H1 (cell line): ENCODE data around the gene HABP2. TPM values are rescaled to one million over a fixed set of nuclear protein-coding genes. Genes with fewer than 3 reads are reported as not detected.

ENCODE experiments used
- CTCF ChIA-PET: fragments of 300-600 bp; sonication (Branson Sonifier 250); formaldehyde crosslinking; loops from one replicate; lab custom pipeline; 2021; ENCODE audit not compliant: partially characterized antibody; lab: Charles Lee
- POLR2A ChIA-PET: fragments of 300-600 bp; sonication (Branson Sonifier 250); formaldehyde crosslinking; loops from one replicate; lab custom pipeline; 2021; ENCODE audit warnings: inconsistent platforms; ENCODE audit not compliant: partially characterized antibody; lab: Charles Lee
- DNase-seq, 2 experiments: peaks; one replicate each; pipeline versions ENCODE4 v3.0.0 to v3.0.0-alpha.2; 2010 to 2022; ENCODE audit warnings: low spot score in 2 of 2, low read depth in 1 of 2, mixed read lengths in 1 of 2
- FAIRE-seq: peaks from 2 replicates; lab custom pipeline; 2011; peaks lifted over from hg19 to GRCh38; lab: Jason Lieb, UNC
- H2AFZ ChIP-seq: 2 replicates; pipeline ENCODE4 v1.8.1; 2012; ENCODE audit warnings: low read length, inconsistent platforms
- H2AK5ac ChIP-seq: 2 replicates; pipeline ENCODE4 v1.6.1; 2013; ENCODE audit warnings: low read depth, low read length
- H2BK120ac ChIP-seq: replicated peaks from 2 replicates; pipeline ENCODE3; 2013; ENCODE audit warnings: low read depth, low read length, inconsistent platforms
- H2BK12ac ChIP-seq: 2 replicates; pipeline ENCODE4 v1.6.1; 2013; ENCODE audit warnings: low read depth, low read length
- H2BK15ac ChIP-seq: 2 replicates; pipeline ENCODE4 v1.6.1; 2013; ENCODE audit warnings: low read length
- H2BK20ac ChIP-seq: 2 replicates; pipeline ENCODE4 v1.6.1; 2013; ENCODE audit warnings: low read length
- H2BK5ac ChIP-seq: 2 replicates; pipeline ENCODE4 v1.6.1; 2013; ENCODE audit warnings: low read depth, low read length
- H3K14ac ChIP-seq: 2 replicates; pipeline ENCODE4 v1.6.1; 2013; ENCODE audit warnings: inconsistent platforms; ENCODE audit not compliant: insufficient read length
- H3K18ac ChIP-seq: 2 replicates; pipeline ENCODE4 v1.6.1; 2013; ENCODE audit warnings: low read length; ENCODE audit errors: extremely low read depth
- H3K23ac ChIP-seq: 2 replicates; pipeline ENCODE4 v1.6.1; 2013; ENCODE audit warnings: inconsistent platforms; ENCODE audit not compliant: insufficient read length
- H3K23me2 ChIP-seq: 2 replicates; pipeline ENCODE4 v1.6.1; 2013; ENCODE audit warnings: low read depth, low read length
- H3K27ac ChIP-seq: 2 replicates; pipeline ENCODE4 v1.6.1; 2011; ENCODE audit warnings: low read depth, low read length, inconsistent platforms
- H3K27me3 ChIP-seq, 4 experiments: replicated peaks in 1 of 4; 1 replicate in 1 of 4; 2 replicates in 3 of 4; pipeline versions ENCODE4 v1.6.1 to v1.8.1; 2011 to 2013; ENCODE audit warnings: low read length in 3 of 4, mild to moderate bottlenecking in 3 of 4, inconsistent platforms in 2 of 4, mixed read lengths in 2 of 4, moderate library complexity in 1 of 4; ENCODE audit not compliant: control insufficient read depth in 3 of 4, insufficient read depth in 3 of 4; ENCODE audit errors: extremely low read depth in 1 of 4
- H3K36me3 ChIP-seq, 4 experiments: 2 replicates each; pipeline versions ENCODE4 v1.6.1 to v1.8.1; 2011 to 2013; ENCODE audit warnings: mild to moderate bottlenecking in 4 of 4, low read length in 3 of 4, moderate library complexity in 2 of 4, control low read depth in 1 of 4, inconsistent platforms in 1 of 4; ENCODE audit not compliant: insufficient read depth in 4 of 4, control insufficient read depth in 2 of 4
- H3K4ac ChIP-seq: replicated peaks from 2 replicates; pipeline ENCODE3; 2013; ENCODE audit warnings: low read length, low read depth, mixed read lengths, inconsistent platforms; ENCODE audit not compliant: insufficient read length
- H3K4me1 ChIP-seq, 4 experiments: replicated peaks in 1 of 4; 1 replicate in 1 of 4; 2 replicates in 3 of 4; pipeline versions ENCODE4 v1.6.1 to v1.8.1; 2011 to 2013; ENCODE audit warnings: low read length in 3 of 4, inconsistent platforms in 2 of 4, mixed read lengths in 1 of 4; ENCODE audit not compliant: insufficient read depth in 4 of 4, control insufficient read depth in 3 of 4
- H3K4me2 ChIP-seq, 2 experiments: 2 replicates each; pipeline versions ENCODE4 v1.6.1 to v1.8.1; 2011 to 2013; ENCODE audit warnings: low read depth in 2 of 2, low read length in 2 of 2, control low read depth in 1 of 2, inconsistent platforms in 1 of 2, mild to moderate bottlenecking in 1 of 2; ENCODE audit not compliant: insufficient read depth in 1 of 2
- H3K4me3 ChIP-seq, 4 experiments: fragments of 200-600, 300-600 bp in 1 of 4; sonication (generic), shearing (Covaris generic), sonication (Bioruptor Twin) in 1 of 4; 2 replicates each; pipeline versions ENCODE4 v1.5.1 to v1.8.1; 2011 to 2016; ENCODE audit warnings: low read length in 4 of 4, low read depth in 3 of 4, control low read depth in 2 of 4, inconsistent platforms in 2 of 4, mild to moderate bottlenecking in 2 of 4, mixed read lengths in 1 of 4, moderate library complexity in 1 of 4; ENCODE audit not compliant: insufficient read depth in 2 of 4; ENCODE audit errors: extremely low read depth in 1 of 4
- H3K56ac ChIP-seq: replicated peaks from 2 replicates; pipeline ENCODE3; 2013; ENCODE audit warnings: low read depth, mild to moderate bottlenecking, mixed read lengths, low read length, inconsistent platforms; ENCODE audit not compliant: insufficient read length
- H3K79me1 ChIP-seq: 2 replicates; pipeline ENCODE4 v1.6.1; 2013; ENCODE audit warnings: low read depth, low read length, control low read depth
- H3K79me2 ChIP-seq, 2 experiments: 2 replicates each; pipeline versions ENCODE4 v1.6.1 to v1.8.1; 2012 to 2013; ENCODE audit warnings: low read length in 2 of 2, mild to moderate bottlenecking in 2 of 2, inconsistent platforms in 1 of 2; ENCODE audit not compliant: insufficient read depth in 2 of 2, control insufficient read depth in 1 of 2
- H3K9ac ChIP-seq, 4 experiments: replicated peaks in 1 of 4; 1 replicate in 1 of 4; 2 replicates in 3 of 4; pipeline versions ENCODE4 v1.6.1 to v1.8.1; 2011 to 2013; ENCODE audit warnings: low read depth in 3 of 4, low read length in 3 of 4, control low read depth in 2 of 4, mild to moderate bottlenecking in 2 of 4, moderate library complexity in 2 of 4, inconsistent platforms in 1 of 4; ENCODE audit errors: extremely low read depth in 1 of 4
- H3K9me3 ChIP-seq, 2 experiments: 2 replicates each; pipeline versions ENCODE4 v1.6.1 to v1.8.1; 2012 to 2013; ENCODE audit warnings: mild to moderate bottlenecking in 2 of 2, moderate library complexity in 2 of 2, control low read depth in 1 of 2, inconsistent platforms in 1 of 2, low read depth in 1 of 2, low read length in 1 of 2, mixed read lengths in 1 of 2; ENCODE audit not compliant: insufficient read depth in 2 of 2
- H4K20me1 ChIP-seq, 2 experiments: replicated peaks in 1 of 2; 2 replicates each; pipeline versions ENCODE3 to v1.8.1; 2011 to 2013; ENCODE audit warnings: inconsistent platforms in 2 of 2, low read length in 2 of 2, mild to moderate bottlenecking in 1 of 2; ENCODE audit not compliant: insufficient read depth in 2 of 2, control insufficient read depth in 1 of 2
- H4K5ac ChIP-seq: 2 replicates; pipeline ENCODE4 v1.6.1; 2013; ENCODE audit warnings: low read length, low read depth, mixed read lengths, inconsistent platforms; ENCODE audit not compliant: insufficient read length
- H4K8ac ChIP-seq: 2 replicates; pipeline ENCODE4 v1.8.0; 2013; ENCODE audit warnings: mild to moderate bottlenecking, moderate library complexity, low read length, inconsistent platforms; ENCODE audit not compliant: insufficient read depth; ENCODE audit errors: extremely low read depth
- H4K91ac ChIP-seq: replicated peaks from 2 replicates; pipeline ENCODE3; 2013; ENCODE audit warnings: low read length, mixed read lengths, inconsistent platforms; ENCODE audit not compliant: insufficient read length
- BRCA1 ChIP-seq: IDR thresholded peaks from 2 replicates; pipeline ENCODE4 v1.6.1; 2012; ENCODE audit warnings: low read depth, low read length, improper control_type of control experiment
- PHF8 ChIP-seq: fragments of 200-600 bp; sonication (generic); conservative IDR thresholded peaks from 2 replicates; pipeline ENCODE4 v1.7.1; 2012; ENCODE audit warnings: low read depth, mild to moderate bottlenecking, inconsistent platforms, low read length, moderate library complexity
- SIX5 ChIP-seq: IDR thresholded peaks from 2 replicates; pipeline ENCODE4 v1.6.1; 2011; ENCODE audit warnings: mild to moderate bottlenecking, low read depth, low read length
- SUZ12 ChIP-seq: fragments of 200-600 bp; sonication (generic); IDR thresholded peaks from 2 replicates; pipeline ENCODE4 v1.6.1; 2012; ENCODE audit warnings: mild to moderate bottlenecking, inconsistent platforms, low read length, moderate library complexity, mixed read lengths
- WGBS, 2 experiments: shearing (Covaris generic) in 1 of 2; methylation state at CpG; one replicate each; pipeline versions ENCODE4 v1.1.6 to v1.1.7; 2013 to 2015; ENCODE audit warnings: low lambda C conversion rate in 2 of 2, mixed read lengths in 2 of 2, inconsistent platforms in 1 of 2, low coverage in 1 of 2, missing lambda C conversion rate in 1 of 2; ENCODE audit not compliant: insufficient replicate concordance in 2 of 2, insufficient coverage in 1 of 2, insufficient read length in 1 of 2; ENCODE audit errors: extremely low coverage in 1 of 2, missing lambda C conversion rate in 1 of 2; 5-methylcytosine and 5-hydroxymethylcytosine counted together
- polyA plus RNA-seq, 7 experiments: library from polyadenylated mRNA; depleted of rRNA in 3 of 7; stranded (reverse) in 5 of 7; unstranded in 2 of 7; fragments of >200 nt in 5 of 7; fragments of 200-250 nt in 2 of 7; gene quantifications; 1 replicate in 5 of 7; 2 replicates in 1 of 7; 4 replicates in 1 of 7; pipeline versions ENCODE4 v1.2.1 to v1.2.3, GENCODE V29; 2011 to 2013; ENCODE audit warnings: missing spikeins in 2 of 7, mixed read lengths in 2 of 7
- total RNA-seq: library from RNA; stranded (reverse); fragmentation: NEBNext Ultra II Directional; extraction: Animal tissue kit (Norgen Biotek cat#: 25700); gene quantifications from 2 replicates; pipeline ENCODE4 v1.2.1, GENCODE V29; 2021

HABP2 gene
- total and polyA plus RNA-seq, 2 of the 8 experiments (the other 6 are each of a cell fraction or from before 2014, with no cell fraction given) = not detected

- no peak overlapping the region for H3K56ac ChIP-seq
- H2BK15ac ChIP-seq = no peak overlapping the region
- H4K91ac ChIP-seq = no peak overlapping the region
- peak overlapping the region; percentile 60 to 66 for H3K4me2 ChIP-seq
- H3K27me3 ChIP-seq = peaks cover 0 to 9% (median under 1%) of the 10 kb centered on the region in 4 experiments; a peak in 3 of 7 replicates
- H3K23ac ChIP-seq = no peak overlapping the region
- no peak overlapping the region for H2AK5ac ChIP-seq
- no peak overlapping the region for H2BK120ac ChIP-seq
- no peak overlapping the region for H4K8ac ChIP-seq
- peaks cover 3% of the 10 kb centered on the region; the same call in 1 of the 2 replicates for H3K23me2 ChIP-seq
- H3K4ac ChIP-seq = no peak overlapping the region
- no peaks in the 10 kb centered on the region for H3K36me3 ChIP-seq
- TF ChIP-seq PHF8 (no peak), SIX5 (no peak), SUZ12 (no peak), BRCA1 (no peak)
- TF ChIP-seq, all 59 proteins: peak for 0
- 8% methylated on average over 7 of the region's 7 CpGs; no CpG with 5 or more reads in 1 of the 2 experiments for WGBS, 2 experiments
- no peaks in the 10 kb centered on the region for H3K79me1 ChIP-seq
- H3K4me1 ChIP-seq = peaks cover 2 to 35% (median 30%) of the 10 kb centered on the region in 4 experiments
- peak; percentile 21 to 58 for DNase-seq
- H3K79me2 ChIP-seq = no peaks in the 10 kb centered on the region
- CTCF ChIA-PET = interaction anchor here (0.7 to 4.3 kb wide), 21 partner anchors 9 to 310 kb away, joined by 3 to 47 read pairs (median 6); no protein-coding TSS in a partner anchor
- no peak overlapping the region for H4K5ac ChIP-seq
- peak; percentile 55 for FAIRE-seq
- H2BK20ac ChIP-seq = no peak overlapping the region
- H2BK12ac ChIP-seq = no peak overlapping the region
- POLR2A ChIA-PET = no interaction called here
- no peak overlapping the region for H3K9ac ChIP-seq
- no peak overlapping the region; the same call in 1 of the 2 replicates for H2BK5ac ChIP-seq
- no peak overlapping the region for H2AFZ ChIP-seq
- H3K9me3 ChIP-seq = no peaks in the 10 kb centered on the region
- H3K18ac ChIP-seq = peak overlapping the region; percentile 34; the same call in 1 of the 2 replicates
- no peak overlapping the region for H3K27ac ChIP-seq
- no peaks in the 10 kb centered on the region for H4K20me1 ChIP-seq
- H3K4me3 ChIP-seq = peak overlapping the region in 3 of 4 experiments; percentile 11 to 45 (median 23); a peak in 4 of 8 replicates
- H3K14ac ChIP-seq = no peak overlapping the region
Observed at GRCh38 chr10:113617086-113617485, 64.2 kb downstream of the HABP2 start.
